HepG2 (cell line): ENCODE results near the gene IGSF5.

ENCODE experiments used
- EP300 ChIP-seq, 3 experiments: sonication (generic) in 1 of 3; formaldehyde crosslinking in 1 of 3; IDR thresholded peaks; 2 replicates each; pipeline versions ENCODE4 v1.5.1 to v1.6.1; 2011 to 2020; ENCODE audit warnings: low read depth in 2 of 3, low read length in 2 of 3, borderline replicate concordance in 1 of 3, improper control_type of control experiment in 1 of 3, mild to moderate bottlenecking in 1 of 3, missing genetic modification reagents in 1 of 3, moderate library complexity in 1 of 3
- EZH2 ChIP-seq: conservative IDR thresholded peaks from 2 replicates; pipeline ENCODE4 v1.6.1; 2012; ENCODE audit warnings: mild to moderate bottlenecking, low read depth, low read length, moderate library complexity
- SRF ChIP-seq: IDR thresholded peaks from 2 replicates; pipeline ENCODE4 v1.6.1; 2011; ENCODE audit warnings: mild to moderate bottlenecking, low read depth, low read length, moderate library complexity
- U2AF1 ChIP-seq: fragments of 200-400 bp; formaldehyde crosslinking; optimal IDR thresholded peaks from 2 replicates; pipeline ENCODE3; 2017; ENCODE audit warnings: mild to moderate bottlenecking, low read depth, low read length
- ZBTB38 ChIP-seq: sonication (generic); formaldehyde crosslinking; IDR thresholded peaks from 2 replicates; pipeline ENCODE4 v1.5.1; 2020; ENCODE audit warnings: mild to moderate bottlenecking, missing genetic modification reagents
- ZNF24 ChIP-seq: fragments of 450-650 bp; IDR thresholded peaks from 2 replicates; pipeline ENCODE4 v1.6.1; 2017; ENCODE audit warnings: antibody characterized with exemption, mild to moderate bottlenecking
- TF ChIP-seq, protein P1 (sequence below): sonication (generic); formaldehyde crosslinking; IDR thresholded peaks from 2 replicates; pipeline ENCODE4 v1.5.0; 2020; ENCODE audit warnings: mild to moderate bottlenecking, missing genetic modification reagents, moderate library complexity
- TF ChIP-seq, protein P2 (sequence below): sonication (generic); formaldehyde crosslinking; conservative IDR thresholded peaks from 2 replicates; pipeline ENCODE4 v1.8.0; 2022; ENCODE audit warnings: missing genetic modification reagents

DNA sequence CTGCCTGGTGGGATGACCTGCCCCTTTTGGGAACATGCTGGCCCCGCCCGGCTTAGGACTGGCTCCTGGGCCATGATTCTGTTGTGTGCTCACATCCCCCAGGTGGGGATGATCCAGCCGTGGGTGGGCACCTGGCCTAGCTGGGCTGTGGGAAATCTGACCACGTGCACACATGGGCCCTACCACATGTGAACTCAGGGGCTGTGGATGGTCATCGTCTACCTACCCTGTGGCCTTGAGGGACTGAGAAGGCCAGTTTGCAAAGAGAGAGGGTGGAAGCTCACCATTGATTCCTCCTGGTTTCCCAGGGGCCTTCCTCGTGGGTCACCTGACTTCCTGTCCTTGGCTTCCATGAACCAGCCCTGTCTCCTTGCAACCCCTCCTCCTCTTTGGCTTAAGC, 102.9 kb downstream of the IGSF5 start:
- TF ChIP-seq, protein P1, sequence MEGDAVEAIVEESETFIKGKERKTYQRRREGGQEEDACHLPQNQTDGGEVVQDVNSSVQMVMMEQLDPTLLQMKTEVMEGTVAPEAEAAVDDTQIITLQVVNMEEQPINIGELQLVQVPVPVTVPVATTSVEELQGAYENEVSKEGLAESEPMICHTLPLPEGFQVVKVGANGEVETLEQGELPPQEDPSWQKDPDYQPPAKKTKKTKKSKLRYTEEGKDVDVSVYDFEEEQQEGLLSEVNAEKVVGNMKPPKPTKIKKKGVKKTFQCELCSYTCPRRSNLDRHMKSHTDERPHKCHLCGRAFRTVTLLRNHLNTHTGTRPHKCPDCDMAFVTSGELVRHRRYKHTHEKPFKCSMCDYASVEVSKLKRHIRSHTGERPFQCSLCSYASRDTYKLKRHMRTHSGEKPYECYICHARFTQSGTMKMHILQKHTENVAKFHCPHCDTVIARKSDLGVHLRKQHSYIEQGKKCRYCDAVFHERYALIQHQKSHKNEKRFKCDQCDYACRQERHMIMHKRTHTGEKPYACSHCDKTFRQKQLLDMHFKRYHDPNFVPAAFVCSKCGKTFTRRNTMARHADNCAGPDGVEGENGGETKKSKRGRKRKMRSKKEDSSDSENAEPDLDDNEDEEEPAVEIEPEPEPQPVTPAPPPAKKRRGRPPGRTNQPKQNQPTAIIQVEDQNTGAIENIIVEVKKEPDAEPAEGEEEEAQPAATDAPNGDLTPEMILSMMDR (CRISPR knock-in tag): no peak
- TF ChIP-seq SRF (no peak), ZNF24 (no peak), EP300 (IDR thresholded peaks at IDR 0.05; ENCODE audit: low read depth in 2 of 2, low read length in 2 of 2) (no peak), EP300 (CRISPR knock-in tag; IDR thresholded peaks at IDR 0.05; ENCODE audit: borderline replicate concordance) (no peak), U2AF1 (no peak), EZH2 (no peak), ZBTB38 (CRISPR knock-in tag) (no peak)
- TF ChIP-seq, protein P2, sequence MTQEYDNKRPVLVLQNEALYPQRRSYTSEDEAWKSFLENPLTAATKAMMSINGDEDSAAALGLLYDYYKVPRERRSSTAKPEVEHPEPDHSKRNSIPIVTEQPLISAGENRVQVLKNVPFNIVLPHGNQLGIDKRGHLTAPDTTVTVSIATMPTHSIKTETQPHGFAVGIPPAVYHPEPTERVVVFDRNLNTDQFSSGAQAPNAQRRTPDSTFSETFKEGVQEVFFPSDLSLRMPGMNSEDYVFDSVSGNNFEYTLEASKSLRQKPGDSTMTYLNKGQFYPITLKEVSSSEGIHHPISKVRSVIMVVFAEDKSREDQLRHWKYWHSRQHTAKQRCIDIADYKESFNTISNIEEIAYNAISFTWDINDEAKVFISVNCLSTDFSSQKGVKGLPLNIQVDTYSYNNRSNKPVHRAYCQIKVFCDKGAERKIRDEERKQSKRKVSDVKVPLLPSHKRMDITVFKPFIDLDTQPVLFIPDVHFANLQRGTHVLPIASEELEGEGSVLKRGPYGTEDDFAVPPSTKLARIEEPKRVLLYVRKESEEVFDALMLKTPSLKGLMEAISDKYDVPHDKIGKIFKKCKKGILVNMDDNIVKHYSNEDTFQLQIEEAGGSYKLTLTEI: no peak
